Neural cell (in vitro differentiated cells): ENCODE measurements around the gene YTHDF2. TPM values are rescaled to one million over a fixed set of nuclear protein-coding genes. Genes with fewer than 3 reads are reported as not detected.
A peak's percentile ranks its signal among the peaks of the same experiment; 100 is the strongest.
"Not testable (repeated sequence)": the region's sequence is repeated elsewhere in the genome, so short reads cannot be mapped to it uniquely, and the experiment has no call there.

Experiments used
- H2AFZ ChIP-seq: fragments of 200-600, 300-800 bp; sonication (generic), shearing (Covaris generic); 2 replicates; pipeline ENCODE4 v1.6.0; 2014; ENCODE audit warnings: low read depth, mild to moderate bottlenecking, antibody characterized with exemption, low read length, moderate library complexity
- H3F3A ChIP-seq: fragments of 200-600 bp; shearing (Covaris generic); 2 replicates; pipeline ENCODE4 v1.6.1; 2016; ENCODE audit warnings: mild to moderate bottlenecking, moderate library complexity, mixed read lengths, antibody characterized with exemption, low read length; ENCODE audit not compliant: insufficient read depth, poor library complexity, severe bottlenecking
- H3K27ac ChIP-seq: fragments of 200-600, 300-800 bp; sonication (generic), shearing (Covaris generic); 2 replicates; pipeline ENCODE4 v1.5.1; 2014; ENCODE audit warnings: mild to moderate bottlenecking, low read length, moderate library complexity
- H3K27me3 ChIP-seq: fragments of 300-800, 200-600 bp; sonication (generic), shearing (Covaris generic); 2 replicates; pipeline ENCODE4 v1.6.0; 2014; ENCODE audit warnings: mild to moderate bottlenecking, low read depth, low read length, moderate library complexity; ENCODE audit not compliant: insufficient read depth
- H3K36me3 ChIP-seq: fragments of 300-800, 200-600 bp; sonication (generic), shearing (Covaris generic); 2 replicates; pipeline ENCODE4 v1.5.1; 2014; ENCODE audit warnings: mild to moderate bottlenecking, antibody characterized with exemption, low read length, moderate library complexity; ENCODE audit not compliant: insufficient read depth
- H3K4me2 ChIP-seq: fragments of 300-800, 200-600 bp; sonication (generic), shearing (Covaris generic); 2 replicates; pipeline ENCODE4 v1.6.0; 2014; ENCODE audit warnings: mild to moderate bottlenecking, low read length
- H3K4me3 ChIP-seq: fragments of 300-800, 200-600 bp; sonication (generic), shearing (Covaris generic); 2 replicates; pipeline ENCODE4 v1.5.1; 2014; ENCODE audit warnings: mild to moderate bottlenecking, low read length, moderate library complexity
- H3K79me2 ChIP-seq: fragments of 200-600 bp; shearing (Covaris generic); replicated peaks from 2 replicates; pipeline ENCODE4 v1.6.0; 2014; ENCODE audit warnings: mild to moderate bottlenecking, low read length, moderate library complexity; ENCODE audit not compliant: insufficient read depth
- H3K9ac ChIP-seq: fragments of 300-800, 200-600 bp; sonication (generic), shearing (Covaris generic); 2 replicates; pipeline ENCODE4 v1.6.1; 2016; ENCODE audit warnings: mild to moderate bottlenecking, low read length, mixed read lengths
- H3K9me2 ChIP-seq: fragments of 200-600 bp; shearing (Covaris generic); 2 replicates; pipeline ENCODE4 v1.6.1; 2016; ENCODE audit warnings: mild to moderate bottlenecking, low read length, mixed read lengths; ENCODE audit not compliant: insufficient read depth
- H3K9me3 ChIP-seq: fragments of 200-600, 300-800 bp; sonication (generic), shearing (Covaris generic); 2 replicates; pipeline ENCODE4 v1.6.1; 2016; ENCODE audit warnings: mild to moderate bottlenecking, mixed run types, low read length, moderate library complexity, mixed read lengths
- H4K20me1 ChIP-seq: fragments of 200-600 bp; shearing (Covaris generic); 2 replicates; pipeline ENCODE4 v1.6.1; 2016; ENCODE audit warnings: mild to moderate bottlenecking, mixed run types; ENCODE audit not compliant: insufficient read depth
- EP300 ChIP-seq: fragments of 450-650 bp; conservative IDR thresholded peaks from 2 replicates; pipeline ENCODE4 v1.6.1; 2014; ENCODE audit warnings: antibody characterized with exemption, mild to moderate bottlenecking, moderate library complexity; ENCODE audit not compliant: poor library complexity, severe bottlenecking
- MXI1 ChIP-seq: fragments of 450-650 bp; conservative IDR thresholded peaks from 2 replicates; pipeline ENCODE4 v1.6.1; 2014; ENCODE audit warnings: antibody characterized with exemption, mild to moderate bottlenecking; ENCODE audit not compliant: poor library complexity, severe bottlenecking
- POLR2AphosphoS5 ChIP-seq: IDR thresholded peaks from 2 replicates; pipeline ENCODE4 v1.6.1; 2012
- RAD21 ChIP-seq: fragments of 450-650 bp; conservative IDR thresholded peaks from 2 replicates; pipeline ENCODE4 v1.6.1; 2014; ENCODE audit warnings: antibody characterized with exemption, mild to moderate bottlenecking, moderate library complexity
- SMC3 ChIP-seq: fragments of 450-650 bp; conservative IDR thresholded peaks from 2 replicates; pipeline ENCODE4 v1.6.1; 2014; ENCODE audit warnings: antibody characterized with exemption, mild to moderate bottlenecking, moderate library complexity; ENCODE audit not compliant: poor library complexity
- TAF1 ChIP-seq: IDR thresholded peaks from 2 replicates; pipeline ENCODE4 v1.6.1; 2012; ENCODE audit warnings: low read depth
- polyA plus RNA-seq: library from polyadenylated mRNA; depleted of rRNA; stranded (reverse); fragments of >200 nt; gene quantifications from 2 replicates; pipeline ENCODE4 v1.2.3, GENCODE V29; 2014
- TF ChIP-seq, protein P1 (sequence below): fragments of 450-650 bp; IDR thresholded peaks from 2 replicates; pipeline ENCODE4 v1.5.1; 2014; ENCODE audit warnings: antibody characterized with exemption, mild to moderate bottlenecking, moderate library complexity; ENCODE audit not compliant: poor library complexity, severe bottlenecking
- TF ChIP-seq, protein P2 (sequence below): IDR thresholded peaks from 2 replicates; pipeline ENCODE4 v1.6.1; 2012; ENCODE audit warnings: borderline replicate concordance

The YTHDF2 gene
- polyA plus RNA-seq, 1 donor from 2014 or later: 90.2 TPM

DNA sequence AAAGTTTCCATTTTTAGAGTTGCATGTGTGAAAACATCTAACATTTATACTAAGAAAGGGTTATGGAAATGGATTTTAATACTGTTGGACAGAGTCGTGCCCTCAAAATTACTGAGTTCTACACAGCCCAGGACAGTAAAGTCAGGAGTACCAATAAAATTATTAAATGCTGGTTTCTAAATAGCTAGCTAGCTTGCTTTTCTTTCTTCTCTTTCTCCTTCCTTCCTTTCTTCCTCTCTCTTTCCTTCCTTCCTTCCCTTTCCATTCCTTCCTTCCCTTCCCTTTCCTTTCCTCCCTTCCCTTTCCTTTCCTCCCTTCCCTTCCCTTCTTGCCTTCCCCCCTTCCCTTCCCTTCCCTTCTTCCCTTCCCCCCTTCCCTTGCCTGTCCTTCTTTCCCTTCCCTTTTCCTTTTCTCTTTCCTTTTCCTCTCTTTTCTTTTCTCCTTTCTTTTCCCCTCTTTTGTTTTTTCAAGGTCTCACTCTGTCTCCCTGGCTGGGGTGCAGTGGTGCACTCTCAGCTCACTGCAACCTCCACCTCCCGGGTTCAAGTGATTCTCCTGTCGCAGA lies 33.9 kb downstream of the YTHDF2 start:
- Histone ChIP-seq H4K20me1 (no peaks in the 10 kb centered on the region), H3K79me2 (peaks cover 29% of the 10 kb centered on the region), H3K9me3 (no peaks in the 10 kb centered on the region), H3K9me2 (no peaks in the 10 kb centered on the region), H3K27ac (no peak overlapping the region), H3K27me3 (no peaks in the 10 kb centered on the region), H2AFZ (no peak overlapping the region), H3K36me3 (no peaks in the 10 kb centered on the region), H3K4me3 (no peak overlapping the region), H3K9ac (no peak overlapping the region), H3K4me2 (no peak overlapping the region), H3F3A (no peaks in the 10 kb centered on the region)
- no peak for TF ChIP-seq MXI1
- TF ChIP-seq, protein P1, sequence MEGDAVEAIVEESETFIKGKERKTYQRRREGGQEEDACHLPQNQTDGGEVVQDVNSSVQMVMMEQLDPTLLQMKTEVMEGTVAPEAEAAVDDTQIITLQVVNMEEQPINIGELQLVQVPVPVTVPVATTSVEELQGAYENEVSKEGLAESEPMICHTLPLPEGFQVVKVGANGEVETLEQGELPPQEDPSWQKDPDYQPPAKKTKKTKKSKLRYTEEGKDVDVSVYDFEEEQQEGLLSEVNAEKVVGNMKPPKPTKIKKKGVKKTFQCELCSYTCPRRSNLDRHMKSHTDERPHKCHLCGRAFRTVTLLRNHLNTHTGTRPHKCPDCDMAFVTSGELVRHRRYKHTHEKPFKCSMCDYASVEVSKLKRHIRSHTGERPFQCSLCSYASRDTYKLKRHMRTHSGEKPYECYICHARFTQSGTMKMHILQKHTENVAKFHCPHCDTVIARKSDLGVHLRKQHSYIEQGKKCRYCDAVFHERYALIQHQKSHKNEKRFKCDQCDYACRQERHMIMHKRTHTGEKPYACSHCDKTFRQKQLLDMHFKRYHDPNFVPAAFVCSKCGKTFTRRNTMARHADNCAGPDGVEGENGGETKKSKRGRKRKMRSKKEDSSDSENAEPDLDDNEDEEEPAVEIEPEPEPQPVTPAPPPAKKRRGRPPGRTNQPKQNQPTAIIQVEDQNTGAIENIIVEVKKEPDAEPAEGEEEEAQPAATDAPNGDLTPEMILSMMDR: no peak
- TF ChIP-seq EP300: no peak
- no peak for TF ChIP-seq TAF1
- TF ChIP-seq RAD21: no peak
- TF ChIP-seq, protein P2, sequence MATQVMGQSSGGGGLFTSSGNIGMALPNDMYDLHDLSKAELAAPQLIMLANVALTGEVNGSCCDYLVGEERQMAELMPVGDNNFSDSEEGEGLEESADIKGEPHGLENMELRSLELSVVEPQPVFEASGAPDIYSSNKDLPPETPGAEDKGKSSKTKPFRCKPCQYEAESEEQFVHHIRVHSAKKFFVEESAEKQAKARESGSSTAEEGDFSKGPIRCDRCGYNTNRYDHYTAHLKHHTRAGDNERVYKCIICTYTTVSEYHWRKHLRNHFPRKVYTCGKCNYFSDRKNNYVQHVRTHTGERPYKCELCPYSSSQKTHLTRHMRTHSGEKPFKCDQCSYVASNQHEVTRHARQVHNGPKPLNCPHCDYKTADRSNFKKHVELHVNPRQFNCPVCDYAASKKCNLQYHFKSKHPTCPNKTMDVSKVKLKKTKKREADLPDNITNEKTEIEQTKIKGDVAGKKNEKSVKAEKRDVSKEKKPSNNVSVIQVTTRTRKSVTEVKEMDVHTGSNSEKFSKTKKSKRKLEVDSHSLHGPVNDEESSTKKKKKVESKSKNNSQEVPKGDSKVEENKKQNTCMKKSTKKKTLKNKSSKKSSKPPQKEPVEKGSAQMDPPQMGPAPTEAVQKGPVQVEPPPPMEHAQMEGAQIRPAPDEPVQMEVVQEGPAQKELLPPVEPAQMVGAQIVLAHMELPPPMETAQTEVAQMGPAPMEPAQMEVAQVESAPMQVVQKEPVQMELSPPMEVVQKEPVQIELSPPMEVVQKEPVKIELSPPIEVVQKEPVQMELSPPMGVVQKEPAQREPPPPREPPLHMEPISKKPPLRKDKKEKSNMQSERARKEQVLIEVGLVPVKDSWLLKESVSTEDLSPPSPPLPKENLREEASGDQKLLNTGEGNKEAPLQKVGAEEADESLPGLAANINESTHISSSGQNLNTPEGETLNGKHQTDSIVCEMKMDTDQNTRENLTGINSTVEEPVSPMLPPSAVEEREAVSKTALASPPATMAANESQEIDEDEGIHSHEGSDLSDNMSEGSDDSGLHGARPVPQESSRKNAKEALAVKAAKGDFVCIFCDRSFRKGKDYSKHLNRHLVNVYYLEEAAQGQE: no peak
- no peak for TF ChIP-seq SMC3
- no peak for TF ChIP-seq POLR2AphosphoS5

DNA sequence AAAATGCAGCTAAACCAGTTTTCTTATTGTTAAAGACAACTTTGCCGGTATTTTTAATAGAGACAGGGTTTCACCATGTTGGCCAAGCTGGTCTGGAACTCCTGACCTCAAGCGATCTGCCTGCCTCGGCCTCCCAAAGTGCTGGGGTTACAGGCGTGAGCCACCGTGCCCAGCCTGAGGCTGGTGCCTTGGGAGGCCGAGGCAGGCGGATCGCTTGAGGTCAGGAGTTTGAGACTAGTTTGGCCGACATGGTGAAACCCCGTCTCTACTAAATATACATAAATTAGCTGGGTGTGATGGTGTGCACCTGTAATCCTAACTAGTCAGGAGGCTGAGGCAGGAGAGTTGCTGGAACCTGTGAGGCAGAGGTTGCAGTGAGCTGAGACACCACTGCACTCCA lies 35.2 kb downstream of the YTHDF2 start:
- not testable (repeated sequence) for H3K4me3 ChIP-seq, H3K27me3 ChIP-seq, H3K9ac ChIP-seq, H3F3A ChIP-seq, H3K9me2 ChIP-seq, H2AFZ ChIP-seq, H3K36me3 ChIP-seq, H3K27ac ChIP-seq, H3K4me2 ChIP-seq, H3K9me3 ChIP-seq, H4K20me1 ChIP-seq
- peaks cover 17% of the 10 kb centered on the region for H3K79me2 ChIP-seq

DNA sequence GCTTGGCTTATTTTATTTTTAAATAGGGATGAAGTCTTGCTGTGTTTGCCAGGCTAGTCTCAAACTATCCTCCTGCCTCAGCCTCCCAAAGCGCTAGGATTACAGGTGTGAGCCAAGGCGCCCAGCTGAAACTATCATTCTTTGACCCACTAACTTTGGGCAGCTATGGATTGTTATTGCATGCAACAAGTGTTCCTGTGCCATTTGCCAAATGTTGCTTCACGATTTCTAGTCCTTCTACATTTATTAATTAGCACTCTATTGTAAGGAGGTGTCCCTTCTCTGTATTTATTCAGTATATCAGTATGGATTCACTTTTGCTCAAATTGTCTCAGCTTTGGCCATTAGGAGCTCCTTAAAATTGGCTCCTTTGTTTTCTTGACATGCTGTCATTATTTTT lies 36.4 kb downstream of the YTHDF2 start:
- Histone ChIP-seq H3K9ac (no peak overlapping the region), H3K27me3 (no peaks in the 10 kb centered on the region), H3K4me2 (no peak overlapping the region), H3K79me2 (peaks cover 9% of the 10 kb centered on the region), H3K36me3 (no peaks in the 10 kb centered on the region), H3K4me3 (no peak overlapping the region), H3K9me2 (no peaks in the 10 kb centered on the region), H3F3A (no peaks in the 10 kb centered on the region), H3K9me3 (no peaks in the 10 kb centered on the region), H4K20me1 (no peaks in the 10 kb centered on the region), H3K27ac (no peak overlapping the region), H2AFZ (no peak overlapping the region)
- TF ChIP-seq SMC3: no peak
- peak; percentile 26 for TF ChIP-seq POLR2AphosphoS5
